Uterus (tissue), 2 donors: Measurements from ENCODE around the gene ADM.

Experiments
- CTCF ChIP-seq, 4 experiments: fragments of 200-600 bp in 2 of 4; fragments of 450-650 bp in 2 of 4; sonication (generic) in 2 of 4; IDR thresholded peaks; one replicate each; pipeline ENCODE4 v1.5.1; 2016 to 2019; ENCODE audit warnings: antibody characterized with exemption in 4 of 4, mild to moderate bottlenecking in 2 of 4, moderate library complexity in 1 of 4
- POLR2A ChIP-seq, 2 donors: fragments of 450-650 bp; IDR thresholded peaks; one replicate each; pipeline ENCODE4 v1.6.1; 2016; ENCODE audit warnings: antibody characterized with exemption in 2 of 2, mild to moderate bottlenecking in 1 of 2, moderate library complexity in 1 of 2

GRCh38 chr11:10325277-10326011 is 20.6 kb downstream of the ADM start:
- TF ChIP-seq CTCF (IDR thresholded peaks at IDR 0.05) (no peak), POLR2A (IDR thresholded peaks at IDR 0.05) (no peak)
